HG03457 (cell line): Measurements from ENCODE around the gene OR2AG1.
"Not testable (repeated sequence)": the region's sequence is repeated elsewhere in the genome, so short reads cannot be mapped to it uniquely, and the experiment has no call there.

Experiments
- ATAC-seq: cut with Tn5 transposase; IDR thresholded peaks from one replicate; pipeline ENCODE4 v1.9.1; 2021; ENCODE audit warnings: moderate number of reproducible peaks; ENCODE audit not compliant: unreplicated experiment

OR2AG1 gene

GRCh38 chr11:6790546-6790945 lies 7.7 kb downstream of the OR2AG1 start:
- no peak for ATAC-seq

GRCh38 chr11:6794639-6795038 lies 11.8 kb downstream of the OR2AG1 start:
- ATAC-seq, result no peak

DNA sequence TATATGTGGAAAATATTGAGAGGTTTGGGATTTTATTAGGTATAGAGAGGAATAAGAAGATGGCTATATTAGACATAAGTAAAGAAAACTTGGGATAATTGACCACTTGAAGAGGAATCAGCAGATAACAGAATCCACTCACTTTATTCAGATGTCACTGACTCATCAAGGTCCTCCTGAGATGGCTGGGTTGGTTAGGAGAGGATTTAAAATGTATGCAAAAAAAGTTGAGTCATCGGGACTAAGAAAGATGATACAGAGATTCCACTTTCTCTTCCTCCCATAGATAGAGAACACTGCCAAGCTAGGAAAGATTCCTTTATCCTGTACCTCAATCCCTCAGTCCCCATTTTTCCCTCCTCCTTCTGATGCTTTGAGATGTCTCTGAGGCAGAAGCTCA lies 16.6 kb downstream of the OR2AG1 start, which contains the start of gene OR6A2:
Gene OR6A2 (minus strand): TSS at position 288 of the 400 bp plus-strand sequence. CDS start 3,981 bp downstream, outside the sequence.
- ATAC-seq, result no peak

GRCh38 chr11:6801075-6801474 lies 18.3 kb downstream of the OR2AG1 start:
- not testable (repeated sequence) for ATAC-seq

GRCh38 chr11:6812390-6813005 lies 29.7 kb downstream of the OR2AG1 start:
- ATAC-seq, result peak; percentile 79

DNA sequence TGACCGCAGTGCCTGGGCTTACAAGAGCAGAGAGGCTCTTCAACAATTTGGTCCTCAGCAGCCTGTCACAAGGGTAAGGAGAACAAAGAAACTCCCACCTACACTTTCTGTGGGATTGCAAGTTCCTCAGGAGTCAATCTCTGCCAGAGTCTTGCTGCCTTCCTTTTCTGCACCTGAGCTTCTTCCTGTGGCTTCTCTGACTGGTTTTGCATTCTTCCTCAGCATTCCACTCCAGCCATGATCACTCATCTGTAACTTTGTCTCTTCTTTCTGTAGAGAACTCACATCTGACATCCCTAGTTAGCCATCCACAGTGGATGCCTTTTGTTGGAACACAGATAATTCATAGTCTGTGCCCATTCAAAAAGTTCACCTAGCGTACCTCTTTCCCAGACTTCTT lies 30.8 kb downstream of the OR2AG1 start:
- no peak for ATAC-seq

- no peak for ATAC-seq
These were observed 34.9 kb downstream of the OR2AG1 start for GRCh38 chr11:6817694-6818093.

GRCh38 chr11:6818967-6819366 lies 36.1 kb downstream of the OR2AG1 start:
- no peak for ATAC-seq

- no peak for ATAC-seq
These were observed 41.5 kb downstream of the OR2AG1 start for GRCh38 chr11:6824136-6824823.

- no peak for ATAC-seq
These were observed 42.5 kb downstream of the OR2AG1 start for GRCh38 chr11:6825231-6825744.

- no peak for ATAC-seq
These were observed 45.3 kb downstream of the OR2AG1 start for GRCh38 chr11:6828103-6828502.

DNA sequence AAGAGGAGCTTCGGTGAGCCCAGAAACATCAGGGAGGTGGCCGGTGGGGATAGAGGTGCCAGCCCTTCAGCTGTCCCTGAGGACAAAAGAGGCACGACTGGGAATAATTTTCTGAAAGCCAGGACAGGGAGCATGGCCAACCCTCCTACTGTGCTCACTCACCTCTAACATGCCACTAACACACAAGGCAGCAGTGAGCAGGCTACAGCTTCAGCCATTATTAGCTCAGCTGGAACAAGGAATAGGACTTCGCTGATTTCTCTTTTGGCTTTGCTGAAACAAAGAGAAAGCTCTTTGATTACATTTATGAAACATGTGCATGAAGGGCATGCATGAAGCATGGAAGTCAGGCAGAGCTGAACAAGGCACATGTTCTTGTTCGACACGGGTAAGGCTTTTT lies 50.5 kb downstream of the OR2AG1 start:
- ATAC-seq, result no peak

- no peak for ATAC-seq
These were observed 51.2 kb downstream of the OR2AG1 start for GRCh38 chr11:6834021-6834420.
